Measurements from ENCODE around the gene GAP43. TPM values are rescaled to one million over a fixed set of nuclear protein-coding genes. Genes with fewer than 3 reads are reported as not detected.

GAP43 gene
- total RNA-seq, 1 experiment from 2014 or later, result 31.6 TPM

DNA sequence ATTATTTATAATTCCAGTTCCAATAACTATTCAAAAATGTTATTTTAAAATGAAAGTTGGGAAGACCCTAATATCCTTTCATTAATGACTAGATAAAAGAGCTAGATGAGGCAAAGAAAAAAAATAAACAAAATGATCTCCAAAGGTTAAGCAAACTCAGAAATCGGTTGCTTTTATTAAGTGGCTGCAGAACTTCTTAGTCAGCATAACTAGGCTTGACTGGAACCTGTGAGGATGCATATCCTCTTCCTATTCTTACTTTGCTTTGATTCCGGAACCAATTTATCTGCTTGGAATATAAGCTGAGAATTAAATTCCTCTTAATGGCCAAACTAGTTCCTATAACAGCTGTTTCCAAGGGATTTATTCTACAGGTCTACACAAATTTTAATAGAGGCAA is 10.7 kb downstream of the GAP43 start:
- CTCF ChIA-PET, result no interaction called here
- intact Hi-C loops (cut with micrococcal nuclease; ENCODE audit: unreplicated experiment), result no loop called here

DNA sequence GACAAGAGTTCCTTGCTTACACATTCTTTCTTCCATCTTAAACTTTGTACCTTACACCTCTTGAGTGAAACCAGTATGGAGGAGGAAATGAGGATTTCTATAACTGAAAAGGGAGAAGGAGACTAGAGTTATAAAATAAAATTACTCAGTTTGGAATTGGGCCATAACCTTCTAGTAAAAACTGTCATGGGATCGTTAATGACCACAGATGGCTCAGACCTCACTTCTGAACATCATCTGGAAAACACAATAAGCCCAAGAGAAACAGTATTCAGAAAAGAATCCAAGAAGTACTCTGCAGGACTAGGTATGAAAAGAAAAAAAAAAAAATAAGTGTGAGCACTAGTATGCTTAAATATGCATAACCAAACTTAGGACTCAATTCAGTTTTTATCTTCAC is 12.1 kb downstream of the GAP43 start:
- BruUV-seq (replicated peaks), result no TSS peak
- no peak for TF ChIP-seq EZH2 (IDR thresholded peaks at IDR 0.05; ENCODE audit: borderline replicate concordance, low read depth, low read length, poor library complexity, severe bottlenecking)
- TF ChIP-seq, protein P1, sequence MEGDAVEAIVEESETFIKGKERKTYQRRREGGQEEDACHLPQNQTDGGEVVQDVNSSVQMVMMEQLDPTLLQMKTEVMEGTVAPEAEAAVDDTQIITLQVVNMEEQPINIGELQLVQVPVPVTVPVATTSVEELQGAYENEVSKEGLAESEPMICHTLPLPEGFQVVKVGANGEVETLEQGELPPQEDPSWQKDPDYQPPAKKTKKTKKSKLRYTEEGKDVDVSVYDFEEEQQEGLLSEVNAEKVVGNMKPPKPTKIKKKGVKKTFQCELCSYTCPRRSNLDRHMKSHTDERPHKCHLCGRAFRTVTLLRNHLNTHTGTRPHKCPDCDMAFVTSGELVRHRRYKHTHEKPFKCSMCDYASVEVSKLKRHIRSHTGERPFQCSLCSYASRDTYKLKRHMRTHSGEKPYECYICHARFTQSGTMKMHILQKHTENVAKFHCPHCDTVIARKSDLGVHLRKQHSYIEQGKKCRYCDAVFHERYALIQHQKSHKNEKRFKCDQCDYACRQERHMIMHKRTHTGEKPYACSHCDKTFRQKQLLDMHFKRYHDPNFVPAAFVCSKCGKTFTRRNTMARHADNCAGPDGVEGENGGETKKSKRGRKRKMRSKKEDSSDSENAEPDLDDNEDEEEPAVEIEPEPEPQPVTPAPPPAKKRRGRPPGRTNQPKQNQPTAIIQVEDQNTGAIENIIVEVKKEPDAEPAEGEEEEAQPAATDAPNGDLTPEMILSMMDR (conservative IDR thresholded peaks at IDR 0.05; ENCODE audit: low read depth, low read length), result no peak
- ChIA-PET CTCF (no interaction called here), POLR2A (ENCODE audit: low non-redundant PET) (no interaction called here)
- Histone ChIP-seq H3K4me3 (ENCODE audit: low read depth, low read length, poor library complexity, severe bottlenecking) (no peak overlapping the region), H3K4me1 (ENCODE audit: insufficient read depth, low read length, poor library complexity, severe bottlenecking) (no peaks in the 10 kb centered on the region), H3K9me3 (ENCODE audit: low read depth, low read length, poor library complexity, severe bottlenecking) (no peaks in the 10 kb centered on the region), H3K27ac (ENCODE audit: low read depth, low read length, poor library complexity, severe bottlenecking) (no peak overlapping the region), H3K27me3 (replicated peaks; ENCODE audit: insufficient read depth, low read depth, low read length, poor library complexity) (no peaks in the 10 kb centered on the region), H3K36me3 (ENCODE audit: insufficient read depth, low read length, poor library complexity, severe bottlenecking) (no peaks in the 10 kb centered on the region)
- intact Hi-C loops (cut with micrococcal nuclease; ENCODE audit: unreplicated experiment), result no loop called here
- DNase-seq (ENCODE audit: low spot score), result no peak

More for the DNA sequence above, 10.7 kb downstream of the GAP43 start:
- no peak overlapping the region for H3K27ac ChIP-seq (ENCODE audit: low read depth, low read length, poor library complexity, severe bottlenecking)
- no peaks in the 10 kb centered on the region for H3K9me3 ChIP-seq (ENCODE audit: low read depth, low read length, poor library complexity, severe bottlenecking)
- no peaks in the 10 kb centered on the region for H3K36me3 ChIP-seq (ENCODE audit: insufficient read depth, low read length, poor library complexity, severe bottlenecking)
- H3K4me3 ChIP-seq (ENCODE audit: low read depth, low read length, poor library complexity, severe bottlenecking), result no peak overlapping the region
- TF ChIP-seq EZH2 (IDR thresholded peaks at IDR 0.05; ENCODE audit: borderline replicate concordance, low read depth, low read length, poor library complexity, severe bottlenecking), result no peak
- TF ChIP-seq, protein P1 (conservative IDR thresholded peaks at IDR 0.05; ENCODE audit: low read depth, low read length), result no peak
- DNase-seq (ENCODE audit: low spot score), result no peak
- no peaks in the 10 kb centered on the region for H3K27me3 ChIP-seq (replicated peaks; ENCODE audit: insufficient read depth, low read depth, low read length, poor library complexity)
- POLR2A ChIA-PET (ENCODE audit: low non-redundant PET), result no interaction called here
- no peaks in the 10 kb centered on the region for H3K4me1 ChIP-seq (ENCODE audit: insufficient read depth, low read length, poor library complexity, severe bottlenecking)
- BruUV-seq (replicated peaks), result no TSS peak

DNA sequence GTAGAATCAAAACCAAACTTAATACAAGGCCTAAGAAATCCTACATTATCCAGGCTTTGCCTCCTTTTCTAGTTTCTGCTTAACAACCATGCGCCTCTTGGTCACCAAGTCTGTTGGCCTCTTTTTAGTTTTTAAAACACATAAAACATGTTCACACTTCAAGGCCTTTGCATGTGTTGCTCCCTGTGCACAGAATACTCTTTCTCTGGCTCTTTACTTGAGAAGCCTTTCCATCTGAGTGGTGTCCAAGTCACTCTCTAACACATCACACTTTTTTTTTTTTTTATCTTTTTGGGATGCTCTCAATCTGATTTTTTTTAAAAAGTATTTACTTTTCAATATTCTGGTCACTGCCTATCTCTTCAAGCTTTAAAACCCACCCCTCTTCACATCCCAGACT is 14.9 kb downstream of the GAP43 start:
- DNase-seq (ENCODE audit: low spot score), result no peak
- Histone ChIP-seq H3K4me1 (ENCODE audit: insufficient read depth, low read length, poor library complexity, severe bottlenecking) (no peaks in the 10 kb centered on the region), H3K27me3 (replicated peaks; ENCODE audit: insufficient read depth, low read depth, low read length, poor library complexity) (no peaks in the 10 kb centered on the region), H3K9me3 (ENCODE audit: low read depth, low read length, poor library complexity, severe bottlenecking) (no peaks in the 10 kb centered on the region), H3K36me3 (ENCODE audit: insufficient read depth, low read length, poor library complexity, severe bottlenecking) (no peaks in the 10 kb centered on the region), H3K4me3 (ENCODE audit: low read depth, low read length, poor library complexity, severe bottlenecking) (no peak overlapping the region), H3K27ac (ENCODE audit: low read depth, low read length, poor library complexity, severe bottlenecking) (no peak overlapping the region)
- TF ChIP-seq, protein P1 (conservative IDR thresholded peaks at IDR 0.05; ENCODE audit: low read depth, low read length), result no peak
- TF ChIP-seq EZH2 (IDR thresholded peaks at IDR 0.05; ENCODE audit: borderline replicate concordance, low read depth, low read length, poor library complexity, severe bottlenecking), result no peak
- ChIA-PET POLR2A (ENCODE audit: low non-redundant PET) (no interaction called here), CTCF (no interaction called here)
- intact Hi-C loops (cut with micrococcal nuclease; ENCODE audit: unreplicated experiment), result no loop called here
- BruUV-seq (replicated peaks), result no TSS peak

Data from A673 (cell line).